MCF 10A (cell line): ENCODE measurements around the gene ITK. TPM values are rescaled to one million over a fixed set of nuclear protein-coding genes. Genes with fewer than 3 reads are reported as not detected.

Experiments
- BruUV-seq: library from RNA; stranded (reverse); fragments of 400-500 nt; replicated peaks from 2 replicates; lab custom pipeline; 2021; lab: Mats Ljungman, UMichigan
- CTCF ChIA-PET: fragments of 300-600 bp; sonication (Branson Sonifier 250); formaldehyde crosslinking; extraction: SDS; loops from one replicate; lab custom pipeline; 2021; ENCODE audit warnings: antibody characterized with exemption, inconsistent platforms; lab: Yijun Ruan, JAX
- POLR2A ChIA-PET: fragments of 300-600, 350-650 bp; sonication (Branson Sonifier 250); formaldehyde crosslinking; extraction: SDS; loops from one replicate; lab custom pipeline; 2020; ENCODE audit warnings: antibody characterized with exemption, inconsistent platforms; lab: Yijun Ruan, JAX
- DNase-seq: peaks from one replicate; pipeline ENCODE4 v3.0.0-alpha.2; 2018; ENCODE audit not compliant: unreplicated experiment
- H3K27ac Mint-ChIP-seq: one replicate; pipeline ENCODE4 v1.8.0; 2022; ENCODE audit warnings: mild to moderate bottlenecking, low read depth, mixed read lengths; ENCODE audit not compliant: unreplicated experiment
- H3K27me3 Mint-ChIP-seq: one replicate; pipeline ENCODE4 v1.8.0; 2022; ENCODE audit warnings: mixed read lengths; ENCODE audit not compliant: insufficient read depth, unreplicated experiment
- H3K36me3 Mint-ChIP-seq: one replicate; pipeline ENCODE4 v1.8.0; 2022; ENCODE audit warnings: mild to moderate bottlenecking, moderate library complexity, mixed read lengths; ENCODE audit not compliant: insufficient read depth, unreplicated experiment
- H3K4me1 Mint-ChIP-seq: one replicate; pipeline ENCODE4 v1.8.0; 2022; ENCODE audit warnings: mixed read lengths; ENCODE audit not compliant: insufficient read depth, unreplicated experiment
- H3K4me3 Mint-ChIP-seq: one replicate; pipeline ENCODE4 v1.8.0; 2022; ENCODE audit warnings: mild to moderate bottlenecking, moderate library complexity, mixed read lengths; ENCODE audit not compliant: unreplicated experiment
- H3K9me3 Mint-ChIP-seq: one replicate; pipeline ENCODE4 v1.8.0; 2022; ENCODE audit warnings: mixed read lengths; ENCODE audit not compliant: unreplicated experiment
- CTCF ChIP-seq: fragments of 200-600 bp; IDR thresholded peaks from one replicate; pipeline ENCODE4 v1.8.0; 2022; ENCODE audit warnings: antibody characterized with exemption, mild to moderate bottlenecking; ENCODE audit not compliant: unreplicated experiment
- intact Hi-C: fragments of 100-400 bp; cut with micrococcal nuclease; formaldehyde crosslinking; loops from 2 replicates; pipeline ENCODE4 v1.14.1; 2022
- total RNA-seq: library from RNA; stranded (reverse); gene quantifications from 2 replicates; pipeline ENCODE4 v1.2.3, GENCODE V29; 2022

ITK gene
- total RNA-seq, 1 experiment from 2014 or later: not detected

- intact Hi-C loops: no loop called here
- H3K27ac Mint-ChIP-seq: no peak within 1 kb of the TSS
- ChIA-PET CTCF (interaction anchor here (1.5 to 2.5 kb wide), 3 partner anchors 10 to 24 kb away, joined by 3 to 16 read pairs (median 6); no protein-coding TSS in a partner anchor), POLR2A (no interaction called here)
- H3K27me3 Mint-ChIP-seq: peaks cover 15% of the 10 kb centered on the region
- no peaks in the 10 kb centered on the region for H3K4me1 Mint-ChIP-seq
- no TSS peak for BruUV-seq
- no peak within 1 kb of the TSS for H3K4me3 Mint-ChIP-seq
- peaks cover 8% of the 10 kb centered on the region for H3K9me3 Mint-ChIP-seq
- no peak for TF ChIP-seq CTCF
- DNase-seq: no peak
- no peaks in the 10 kb centered on the region for H3K36me3 Mint-ChIP-seq
Observed at GRCh38 chr5:157166214-157167213, 14.1 kb upstream of the ITK start, which contains the start of gene GARIN3. GARIN3 (minus strand) TSS chr5:157166264; CDS start chr5:157166168, 96 bp downstream.

- intact Hi-C loops: no loop called here
Observed at GRCh38 chr5:157167214-157167621, 13.4 kb upstream of the ITK start.

GRCh38 chr5:157168286-157168685 is 12.4 kb upstream of the ITK start:
- Mint-ChIP-seq H3K4me1 (no peaks in the 10 kb centered on the region), H3K27me3 (peaks cover 15% of the 10 kb centered on the region), H3K27ac (no peak overlapping the region), H3K4me3 (no peak overlapping the region), H3K36me3 (no peaks in the 10 kb centered on the region), H3K9me3 (peaks cover 8% of the 10 kb centered on the region)
- intact Hi-C loops: no loop called here
- POLR2A ChIA-PET: interaction anchor here (0.6 kb wide), 1 partner anchor 14 kb away, joined by 3 read pairs; no protein-coding TSS in a partner anchor
- no peak for TF ChIP-seq CTCF
- BruUV-seq: no TSS peak
- no peak for DNase-seq
- CTCF ChIA-PET: interaction anchor here (0.6 to 2.5 kb wide), 5 partner anchors 19 to 308 kb away, joined by 3 to 16 read pairs (median 4); no protein-coding TSS in a partner anchor

More at GRCh38 chr5:157167214-157167621, 13.4 kb upstream of the ITK start:
- no peak overlapping the region for H3K27ac Mint-ChIP-seq
- no peaks in the 10 kb centered on the region for H3K36me3 Mint-ChIP-seq
- no peak overlapping the region for H3K4me3 Mint-ChIP-seq
- H3K4me1 Mint-ChIP-seq: no peaks in the 10 kb centered on the region
- no peak for TF ChIP-seq CTCF
- DNase-seq: no peak
- POLR2A ChIA-PET: interaction anchor here (0.7 kb wide), 1 partner anchor 209 kb away, joined by 3 read pairs; no protein-coding TSS in a partner anchor
- CTCF ChIA-PET: interaction anchor here (1.0 to 2.5 kb wide), 4 partner anchors 9 to 35 kb away, joined by 3 to 16 read pairs (median 4); no protein-coding TSS in a partner anchor
- BruUV-seq: no TSS peak
- peaks cover 15% of the 10 kb centered on the region for H3K27me3 Mint-ChIP-seq
- H3K9me3 Mint-ChIP-seq: peaks cover 8% of the 10 kb centered on the region

- no peak for DNase-seq
- Mint-ChIP-seq H3K4me1 (no peaks in the 10 kb centered on the region), H3K27me3 (no peaks in the 10 kb centered on the region), H3K36me3 (no peaks in the 10 kb centered on the region), H3K4me3 (no peak overlapping the region), H3K9me3 (peaks cover 8% of the 10 kb centered on the region), H3K27ac (no peak overlapping the region)
- POLR2A ChIA-PET: interaction anchor here (1.5 kb wide), 1 partner anchor 30 kb away, joined by 5 read pairs; the partner anchor contains the start of gene MED7
- no TSS peak for BruUV-seq
- CTCF ChIA-PET: interaction anchor here (1.0 kb wide), 1 partner anchor 23 kb away, joined by 5 read pairs; no protein-coding TSS in a partner anchor
- TF ChIP-seq CTCF: no peak
- intact Hi-C loops: no loop called here
Observed at GRCh38 chr5:157172403-157172802, 8.2 kb upstream of the ITK start.
